Uterus (tissue), 2 donors: ENCODE measurements around the gene TAS2R7.

Experiments
- CTCF ChIP-seq, 4 experiments: fragments of 200-600 bp in 2 of 4; fragments of 450-650 bp in 2 of 4; sonication (generic) in 2 of 4; IDR thresholded peaks; one replicate each; pipeline ENCODE4 v1.5.1; 2016 to 2019; ENCODE audit warnings: antibody characterized with exemption in 4 of 4, mild to moderate bottlenecking in 2 of 4, moderate library complexity in 1 of 4
- POLR2A ChIP-seq, 2 donors: fragments of 450-650 bp; IDR thresholded peaks; one replicate each; pipeline ENCODE4 v1.6.1; 2016; ENCODE audit warnings: antibody characterized with exemption in 2 of 2, mild to moderate bottlenecking in 1 of 2, moderate library complexity in 1 of 2

DNA sequence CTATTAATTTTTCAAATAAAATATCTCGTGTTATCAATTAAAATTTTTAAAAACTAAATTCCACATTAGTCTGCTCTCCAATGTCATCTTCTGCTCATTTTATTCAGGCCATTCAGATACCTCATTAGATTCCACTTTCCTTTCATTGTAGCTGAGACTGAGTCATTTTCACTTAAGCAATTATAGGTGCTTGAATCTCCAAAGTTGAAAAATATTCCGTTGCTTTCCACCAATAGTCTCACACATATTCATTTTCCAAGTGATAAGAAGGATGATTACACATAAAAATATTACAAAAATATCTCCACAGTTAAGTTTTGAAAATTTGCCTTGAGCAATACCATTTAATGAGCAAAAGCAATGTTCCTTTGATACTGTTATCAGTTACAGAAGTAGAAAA lies 42.8 kb downstream of the TAS2R7 start:
- TF ChIP-seq POLR2A (IDR thresholded peaks at IDR 0.05) (no peak), CTCF (IDR thresholded peaks at IDR 0.05) (no peak)
